ENCODE results near the gene SLC35D3. TPM values are rescaled to one million over a fixed set of nuclear protein-coding genes. Genes with fewer than 3 reads are reported as not detected.
"Not testable (repeated sequence)": the region's sequence is repeated elsewhere in the genome, so short reads cannot be mapped to it uniquely, and the experiment has no call there.

The SLC35D3 gene
- polyA plus RNA-seq, result under 1 TPM in 2 of 3 donors, not detected in 1; 0.06 to 0.52 TPM

GRCh38 chr6:136921936-136922684, at the start of gene SLC35D3:
SLC35D3 (plus strand) TSS chr6:136922301; CDS start chr6:136922429, 128 bp downstream.
- 1% methylated on average over 67 to 86 of the region's 86 CpGs for WGBS, 3 donors
- H3K27ac ChIP-seq (ENCODE audit: low read depth, low read length), result no peak within 1 kb of the TSS

- H3K27ac ChIP-seq (ENCODE audit: low read depth, low read length), result no peak overlapping the region
- 80 to 96% (median 80%) methylated on average over 3 of the region's 3 CpGs for WGBS, 3 donors
Observed at GRCh38 chr6:136873748-136874147, 48.4 kb upstream of the SLC35D3 start.

- 97 to 98% (median 98%) methylated on average over 4 of the region's 4 CpGs for WGBS, 3 donors
- not testable (repeated sequence) for H3K27ac ChIP-seq (ENCODE audit: low read depth, low read length)
Observed at GRCh38 chr6:136876469-136876868, 45.6 kb upstream of the SLC35D3 start.

GRCh38 chr6:136880748-136881460, 41.2 kb upstream of the SLC35D3 start:
- no peak overlapping the region for H3K27ac ChIP-seq (ENCODE audit: low read depth, low read length)
- 82 to 89% (median 82%) methylated on average over 4 of the region's 4 CpGs for WGBS, 3 donors

GRCh38 chr6:136886091-136886490, 36.0 kb upstream of the SLC35D3 start:
- no peak overlapping the region for H3K27ac ChIP-seq (ENCODE audit: low read depth, low read length)
- WGBS, 3 donors, result 71 to 85% (median 78%) methylated on average over 3 of the region's 3 CpGs

GRCh38 chr6:136887953-136888352, 34.1 kb upstream of the SLC35D3 start:
- 7 to 84% (median 48%) methylated on average over 1 of the region's 1 CpG for WGBS, 3 donors
- no peak overlapping the region for H3K27ac ChIP-seq (ENCODE audit: low read depth, low read length)

- H3K27ac ChIP-seq (ENCODE audit: low read depth, low read length), result no peak overlapping the region
- WGBS, 3 donors, result 34 to 67% (median 56%) methylated on average over 6 of the region's 6 CpGs
Observed at GRCh38 chr6:136889271-136890193, 32.6 kb upstream of the SLC35D3 start.

- no peak overlapping the region for H3K27ac ChIP-seq (ENCODE audit: low read depth, low read length)
- WGBS, 3 donors, result 40 to 74% (median 68%) methylated on average over 4 of the region's 4 CpGs
Observed at GRCh38 chr6:136890194-136890839, 31.8 kb upstream of the SLC35D3 start.

- no peak overlapping the region for H3K27ac ChIP-seq (ENCODE audit: low read depth, low read length)
- 74 to 91% (median 88%) methylated on average over 3 of the region's 3 CpGs for WGBS, 3 donors
Observed at GRCh38 chr6:136890986-136891385, 31.1 kb upstream of the SLC35D3 start.

GRCh38 chr6:136893187-136893586, 28.9 kb upstream of the SLC35D3 start:
- WGBS, 3 donors, result 71 to 86% (median 76%) methylated on average over 5 of the region's 5 CpGs
- H3K27ac ChIP-seq (ENCODE audit: low read depth, low read length), result no peak overlapping the region

- no peak overlapping the region for H3K27ac ChIP-seq (ENCODE audit: low read depth, low read length)
- WGBS, 3 donors, result 60 to 90% (median 89%) methylated on average over 3 of the region's 3 CpGs
Observed at GRCh38 chr6:136895901-136896300, 26.2 kb upstream of the SLC35D3 start.

GRCh38 chr6:136897071-136897470, 25.0 kb upstream of the SLC35D3 start:
- no peak overlapping the region for H3K27ac ChIP-seq (ENCODE audit: low read depth, low read length)
- WGBS, 3 donors, result 45 to 99% (median 94%) methylated on average over 1 of the region's 1 CpG

GRCh38 chr6:136901212-136901784, 20.8 kb upstream of the SLC35D3 start:
- no peak overlapping the region for H3K27ac ChIP-seq (ENCODE audit: low read depth, low read length)
- 83 to 87% (median 86%) methylated on average over 5 of the region's 5 CpGs for WGBS, 3 donors

- not testable (repeated sequence) for H3K27ac ChIP-seq (ENCODE audit: low read depth, low read length)
- WGBS, 3 donors, result 95 to 96% (median 96%) methylated on average over 3 of the region's 3 CpGs
Observed at GRCh38 chr6:136904477-136904876, 17.6 kb upstream of the SLC35D3 start.

- H3K27ac ChIP-seq (ENCODE audit: low read depth, low read length), result no peak overlapping the region
- 100% methylated on average over 1 of the region's 1 CpG for WGBS, 3 donors
Observed at GRCh38 chr6:136914947-136915346, 7.2 kb upstream of the SLC35D3 start.

GRCh38 chr6:136918706-136919105, 3.4 kb upstream of the SLC35D3 start:
- H3K27ac ChIP-seq (ENCODE audit: low read depth, low read length), result no peak overlapping the region
- WGBS, 3 donors, result 89 to 97% (median 91%) methylated on average over 3 of the region's 3 CpGs

- WGBS, 3 donors, result 19 to 47% (median 20%) methylated on average over 6 of the region's 6 CpGs
- H3K27ac ChIP-seq (ENCODE audit: low read depth, low read length), result no peak overlapping the region
Observed at GRCh38 chr6:136920216-136920615, 1.9 kb upstream of the SLC35D3 start.
